Activated CD8-positive, alpha-beta memory T cell treated with anti-CD3 and anti-CD28 coated beads for 48 hours (primary cell): ENCODE measurements around the gene MGP.
A peak's percentile ranks its signal among the peaks of the same experiment; 100 is the strongest.

Experiments
- DNase-seq, 3 experiments: peaks; one replicate each; pipeline ENCODE4 v3.0.0-alpha.2; 2020; ENCODE audit warnings: low read depth in 2 of 3, low spot score in 2 of 3

The MGP gene

GRCh38 chr12:14868916-14869506 lies 16.6 kb downstream of the MGP start:
- no peak for DNase-seq

- no peak for DNase-seq
Measured at GRCh38 chr12:14860490-14860889, 25.2 kb downstream of the MGP start.

- DNase-seq = no peak
Measured at GRCh38 chr12:14858513-14858912, 27.1 kb downstream of the MGP start.

- no peak for DNase-seq
Measured at GRCh38 chr12:14854586-14855183, 31.0 kb downstream of the MGP start.

- no peak for DNase-seq
Measured at GRCh38 chr12:14853961-14854360, 31.7 kb downstream of the MGP start.

GRCh38 chr12:14852880-14853279 lies 32.8 kb downstream of the MGP start:
- DNase-seq = no peak

GRCh38 chr12:14850929-14851663 lies 34.6 kb downstream of the MGP start:
- no peak for DNase-seq

GRCh38 chr12:14849661-14850060 lies 36.0 kb downstream of the MGP start:
- DNase-seq = no peak

- DNase-seq = no peak
Measured at GRCh38 chr12:14846876-14847580, 38.6 kb downstream of the MGP start.

- DNase-seq = no peak
Measured at GRCh38 chr12:14846042-14846587, 39.5 kb downstream of the MGP start.

GRCh38 chr12:14845350-14845750 lies 40.3 kb downstream of the MGP start:
- DNase-seq = peak in 1 of 3 experiments; percentile 6

GRCh38 chr12:14844401-14844800 lies 41.3 kb downstream of the MGP start:
- no peak for DNase-seq

GRCh38 chr12:14843425-14843887 lies 42.2 kb downstream of the MGP start, which contains the start of gene ART4:
ART4 (minus strand) TSS chr12:14843526; CDS start chr12:14843113, 413 bp downstream.
- DNase-seq = no peak

GRCh38 chr12:14842315-14842714 lies 43.3 kb downstream of the MGP start:
- no peak for DNase-seq

GRCh38 chr12:14841761-14842160 lies 43.9 kb downstream of the MGP start:
- no peak for DNase-seq

- no peak for DNase-seq
Measured at GRCh38 chr12:14840616-14841015, 45.0 kb downstream of the MGP start.

GRCh38 chr12:14839262-14839661 lies 46.4 kb downstream of the MGP start:
- no peak for DNase-seq

- DNase-seq = no peak
Measured at GRCh38 chr12:14836336-14837210, 49.1 kb downstream of the MGP start.

- DNase-seq = no peak
Measured at GRCh38 chr12:14834509-14834908, 51.1 kb downstream of the MGP start.

GRCh38 chr12:14833952-14834351 lies 51.7 kb downstream of the MGP start:
- no peak for DNase-seq
